AG09309 (cell line): ENCODE data around the gene NTS.

Experiments used
- DNase-seq: peaks from one replicate; pipeline ENCODE4 v3.0.0-alpha.2; 2010; ENCODE audit warnings: low read depth
- H3K4me3 ChIP-seq: 2 replicates; pipeline ENCODE4 v1.5.1; 2011; ENCODE audit warnings: mild to moderate bottlenecking, low read depth, low read length, moderate library complexity; ENCODE audit not compliant: control insufficient read depth
- CTCF ChIP-seq: IDR thresholded peaks from 2 replicates; pipeline ENCODE4 v1.5.1; 2011; ENCODE audit warnings: mild to moderate bottlenecking, low read depth, low read length, inconsistent platforms; ENCODE audit not compliant: insufficient read depth, control insufficient read depth; ENCODE audit errors: missing control alignments

NTS gene

GRCh38 chr12:85856966-85857365, 17.1 kb upstream of the NTS start:
- no peak for TF ChIP-seq CTCF
- DNase-seq, result no peak
- H3K4me3 ChIP-seq, result no peak overlapping the region

DNA sequence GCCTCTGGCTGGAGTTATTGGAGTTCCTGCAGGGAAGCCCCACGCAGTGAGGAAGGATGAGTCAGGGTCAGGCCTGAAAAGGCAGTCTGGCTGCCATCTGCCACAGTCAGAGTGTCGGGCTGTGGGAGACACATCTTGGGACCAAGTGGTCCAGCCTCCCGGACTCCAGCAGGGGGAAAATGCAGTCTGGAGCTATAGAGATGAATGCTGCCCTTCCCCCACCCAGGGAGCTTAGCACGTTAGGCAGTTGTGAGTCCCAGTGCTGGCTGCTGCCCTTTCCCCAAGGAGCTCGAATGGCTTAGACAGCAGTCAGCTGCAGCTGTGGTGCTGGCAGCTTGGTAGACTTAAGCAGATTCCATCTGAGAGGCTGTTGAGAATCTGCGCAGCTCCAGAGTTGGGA, 8.2 kb upstream of the NTS start:
- H3K4me3 ChIP-seq, result no peak overlapping the region
- no peak for TF ChIP-seq CTCF
- DNase-seq, result no peak

GRCh38 chr12:85866986-85867776, 6.9 kb upstream of the NTS start:
- TF ChIP-seq CTCF, result peak; percentile 77
- no peak overlapping the region for H3K4me3 ChIP-seq
- peak; percentile 43 for DNase-seq

- H3K4me3 ChIP-seq, result no peak overlapping the region
- peak; percentile 70 for TF ChIP-seq CTCF
- peak; percentile 32 for DNase-seq
These were observed 1.5 kb upstream of the NTS start for GRCh38 chr12:85872497-85873091.

GRCh38 chr12:85877459-85877858, 3.4 kb downstream of the NTS start:
- H3K4me3 ChIP-seq, result no peak overlapping the region
- DNase-seq, result no peak
- no peak for TF ChIP-seq CTCF

DNA sequence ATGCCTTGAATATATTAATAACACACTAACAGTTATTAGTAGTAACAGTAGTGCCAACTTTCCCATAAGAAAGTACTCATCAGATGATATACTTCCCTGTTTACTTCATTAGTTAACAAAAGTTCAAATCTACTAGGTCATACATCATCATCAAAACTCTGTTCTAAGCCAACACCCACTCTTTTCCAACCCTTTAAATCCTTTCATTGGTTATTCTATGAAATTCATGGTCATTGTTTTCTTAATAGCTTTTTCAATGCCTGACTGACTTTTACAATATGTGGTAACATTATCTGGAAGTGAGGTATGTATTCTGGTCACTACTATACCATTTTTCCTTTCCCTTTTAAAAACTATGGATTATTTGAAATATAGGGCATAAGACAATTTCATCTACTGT, 9.7 kb downstream of the NTS start:
- no peak for TF ChIP-seq CTCF

More for the DNA sequence above, 9.7 kb downstream of the NTS start:
- H3K4me3 ChIP-seq, result no peak overlapping the region
- DNase-seq, result no peak
